ENCODE results near the gene ENTPD7. TPM values are rescaled to one million over a fixed set of nuclear protein-coding genes. Genes with fewer than 3 reads are reported as not detected.

Gene ENTPD7
- total RNA-seq, result 1 to 10 TPM; 4.9 to 5.2 TPM

GRCh38 chr10:99659031-99659867, at the start of gene ENTPD7:
Gene ENTPD7, plus strand, starts transcription at chr10:99659509. Its CDS starts 448 bp downstream, at chr10:99659957.

GRCh38 chr10:99619851-99620710, 39.2 kb upstream of the ENTPD7 start, which contains the start of gene SLC25A28:
Gene SLC25A28, minus strand, starts transcription at chr10:99620439. Its CDS starts 104 bp downstream, at chr10:99620335.

GRCh38 chr10:99732033-99732842, 72.9 kb downstream of the ENTPD7 start, which contains the start of the genes COX15 and CUTC:
Gene COX15, minus strand, starts transcription at chr10:99732127. Its CDS starts 78 bp downstream, at chr10:99732049.
Gene CUTC, plus strand, starts transcription at chr10:99732234. Its CDS starts 115 bp downstream, at chr10:99732349.

Other genes with a start within 250 kb of the ENTPD7 start
- 10 to 100 TPM; 22.2 to 24.5 TPM for gene GOT1, start 228.9 kb upstream of the ENTPD7 start, total RNA-seq
- not detected for gene NKX2-3, start 126.6 kb upstream of the ENTPD7 start, total RNA-seq
- gene SLC25A28, start 39.1 kb upstream of the ENTPD7 start, total RNA-seq, result 10 to 100 TPM; 50.5 to 50.7 TPM
- gene COX15, start 72.6 kb downstream of the ENTPD7 start, total RNA-seq, result 10 to 100 TPM; 37.3 to 40.7 TPM
- 10 to 100 TPM; 22.7 to 23.0 TPM for gene CUTC, start 72.7 kb downstream of the ENTPD7 start, total RNA-seq
- 1 to 10 TPM; 1.1 to 1.7 TPM for gene ABCC2, start 123.1 kb downstream of the ENTPD7 start, total RNA-seq

Data from activated naive CD4-positive, alpha-beta T cell treated with anti-CD3 and anti-CD28 coated beads, Interleukin-2, amount 10 ng/mL, durations not matched to agents 5 hours and 36 hours (primary cell).